HUDEP-2 (cell line): Measurements from ENCODE around the gene TJAP1.

Experiments
- DNase-seq, 76 experiments: peaks; one replicate each; lab custom pipeline; 2025; ENCODE audit not compliant: unreplicated experiment in 76 of 76; lab: John Stamatoyannopoulos, UW

TJAP1 gene

GRCh38 chr6:43477235-43478007, at the start of gene TJAP1:
Gene TJAP1 (plus strand): TSS chr6:43477570. CDS start chr6:43499002, 21,432 bp downstream.
- peak in 73 of 76 experiments; percentile 23 to 97 (median 85) for DNase-seq

DNA sequence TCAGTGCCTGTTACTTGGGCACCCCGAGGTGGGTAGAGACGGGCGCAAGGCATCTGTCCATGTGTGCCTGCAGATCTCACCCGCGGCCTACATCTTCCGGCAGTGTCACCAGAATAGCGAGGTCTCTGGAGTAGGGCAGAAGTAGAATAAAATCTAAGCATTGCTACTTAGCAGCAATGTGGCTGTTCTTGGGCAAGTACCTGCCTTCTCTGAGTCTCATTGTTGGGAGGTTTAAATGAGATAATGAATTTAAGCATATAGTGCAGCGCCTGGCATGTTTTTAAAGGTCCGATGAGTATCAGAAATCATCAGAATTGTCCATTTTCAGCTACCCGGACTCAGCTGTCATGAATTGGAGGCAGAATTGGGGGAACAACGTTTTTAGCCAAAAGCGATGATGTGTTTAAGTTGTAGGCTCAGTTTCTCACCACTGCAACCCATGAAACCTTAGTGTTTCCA, 49.2 kb upstream of the TJAP1 start:
- peak in 11 of 76 experiments; percentile 39 to 67 (median 54) for DNase-seq

GRCh38 chr6:43428874-43429273, 48.5 kb upstream of the TJAP1 start:
- DNase-seq = no peak

DNA sequence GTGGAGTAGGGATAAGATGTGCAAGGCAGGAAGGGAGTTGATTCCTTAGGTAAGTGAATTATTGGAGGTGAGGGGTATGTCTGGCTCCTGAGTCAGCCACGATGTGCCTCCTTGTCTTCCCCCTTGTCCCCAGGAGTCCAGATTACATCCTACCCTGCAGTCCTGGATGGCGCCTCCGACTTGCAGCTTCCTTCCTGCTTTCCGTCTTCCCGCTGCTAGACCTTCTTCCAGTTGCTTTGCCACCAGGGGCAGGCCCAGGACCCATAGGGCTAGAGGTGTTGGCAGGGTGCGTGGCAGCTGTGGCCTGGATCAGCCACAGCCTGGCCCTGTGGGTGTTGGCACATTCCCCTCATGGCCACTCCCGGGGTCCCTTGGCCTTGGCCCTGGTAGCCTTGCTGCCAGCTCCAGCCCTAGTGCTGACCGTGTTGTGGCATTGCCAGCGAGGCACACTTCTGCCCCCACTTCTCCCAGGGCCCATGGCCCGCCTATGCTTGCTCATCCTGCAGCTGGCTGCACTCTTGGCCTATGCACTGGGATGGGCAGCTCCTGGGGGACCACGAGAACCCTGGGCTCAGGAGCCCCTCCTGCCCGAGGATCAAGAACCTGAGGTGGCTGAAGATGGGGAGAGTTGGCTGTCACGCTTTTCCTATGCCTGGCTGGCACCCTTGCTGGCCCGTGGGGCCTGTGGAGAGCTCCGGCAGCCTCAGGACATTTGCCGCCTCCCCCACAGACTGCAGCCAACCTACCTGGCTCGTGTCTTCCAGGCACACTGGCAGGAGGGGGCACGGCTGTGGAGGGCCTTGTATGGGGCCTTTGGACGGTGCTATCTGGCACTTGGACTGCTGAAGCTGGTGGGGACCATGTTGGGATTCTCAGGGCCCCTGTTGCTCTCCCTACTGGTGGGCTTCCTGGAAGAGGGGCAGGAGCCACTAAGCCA, 45.1 kb upstream of the TJAP1 start:
- DNase-seq = no peak

DNA sequence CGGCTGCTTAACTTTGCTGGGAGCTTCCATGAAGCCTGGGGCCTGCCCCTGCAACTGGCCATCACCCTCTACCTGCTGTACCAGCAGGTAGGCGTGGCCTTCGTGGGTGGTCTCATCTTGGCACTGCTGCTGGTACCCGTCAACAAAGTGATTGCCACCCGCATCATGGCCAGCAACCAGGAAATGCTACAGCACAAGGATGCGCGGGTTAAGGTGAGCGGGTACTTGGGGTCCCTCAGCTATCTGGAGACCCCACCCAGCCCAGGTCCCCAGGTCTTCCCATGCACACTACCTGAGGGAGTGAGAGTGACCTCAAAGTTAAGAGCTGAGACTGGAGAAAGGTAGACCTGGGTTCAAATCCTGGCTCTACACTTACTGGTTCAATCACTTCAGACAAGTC, 44.2 kb upstream of the TJAP1 start:
- DNase-seq = no peak

GRCh38 chr6:43434001-43434840, 43.1 kb upstream of the TJAP1 start:
- DNase-seq = no peak

GRCh38 chr6:43434943-43435342, 42.4 kb upstream of the TJAP1 start:
- no peak for DNase-seq

DNA sequence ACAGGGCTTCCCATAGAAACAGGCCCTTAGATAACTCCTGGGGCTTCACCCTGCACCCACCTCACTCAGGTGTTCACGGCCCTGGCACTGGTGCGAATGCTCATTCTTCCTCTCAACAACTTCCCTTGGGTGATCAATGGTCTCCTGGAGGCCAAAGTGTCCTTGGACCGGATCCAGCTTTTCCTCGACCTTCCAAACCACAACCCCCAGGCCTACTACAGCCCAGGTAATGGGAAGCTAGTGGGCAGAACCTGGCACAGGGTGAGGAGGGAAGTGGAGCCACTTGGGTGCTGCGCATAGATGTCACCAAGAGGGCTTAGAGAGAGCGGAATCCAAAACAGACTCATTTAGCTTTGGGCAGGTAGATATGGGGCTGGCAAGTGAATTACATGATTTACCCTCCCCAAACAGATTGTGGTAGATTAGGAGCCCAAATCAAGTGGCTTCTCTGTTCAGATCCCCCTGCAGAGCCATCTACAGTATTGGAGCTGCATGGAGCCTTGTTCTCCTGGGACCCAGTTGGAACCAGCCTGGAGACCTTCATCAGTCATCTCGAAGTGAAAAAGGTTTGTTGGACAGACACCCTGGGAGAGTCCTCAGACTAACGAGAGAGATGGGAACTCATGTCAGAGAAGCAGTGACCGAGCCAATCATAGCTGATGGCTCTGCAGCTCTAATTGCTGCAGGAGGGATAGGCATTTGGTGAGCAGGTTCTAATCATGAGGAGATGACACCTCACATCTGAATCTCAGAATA, 41.5 kb upstream of the TJAP1 start:
- DNase-seq = no peak

- peak in 3 of 76 experiments; percentile 9 to 15 (median 10) for DNase-seq
Measured at GRCh38 chr6:43436577-43437282, 40.6 kb upstream of the TJAP1 start.

DNA sequence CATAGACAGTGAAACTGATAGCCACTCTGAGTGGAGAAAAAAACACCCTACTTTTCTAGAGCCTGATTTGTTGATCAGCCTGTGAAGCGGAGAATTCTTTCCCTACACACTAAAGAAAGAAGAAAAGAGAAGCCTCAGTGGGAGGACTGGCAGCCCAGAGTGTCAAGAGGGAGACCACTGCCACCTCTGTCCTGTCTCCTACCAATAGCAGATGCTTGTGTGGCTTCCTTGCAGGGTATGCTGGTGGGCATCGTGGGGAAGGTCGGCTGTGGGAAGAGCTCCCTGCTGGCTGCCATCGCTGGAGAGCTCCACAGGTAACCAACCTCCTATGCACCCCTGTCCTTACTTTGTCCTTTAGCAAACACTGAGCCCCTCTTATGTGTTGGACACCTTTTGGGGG, 39.7 kb upstream of the TJAP1 start:
- DNase-seq = no peak

- no peak for DNase-seq
Measured at GRCh38 chr6:43442935-43443334, 34.4 kb upstream of the TJAP1 start.

- no peak for DNase-seq
Measured at GRCh38 chr6:43444036-43444435, 33.3 kb upstream of the TJAP1 start.

DNA sequence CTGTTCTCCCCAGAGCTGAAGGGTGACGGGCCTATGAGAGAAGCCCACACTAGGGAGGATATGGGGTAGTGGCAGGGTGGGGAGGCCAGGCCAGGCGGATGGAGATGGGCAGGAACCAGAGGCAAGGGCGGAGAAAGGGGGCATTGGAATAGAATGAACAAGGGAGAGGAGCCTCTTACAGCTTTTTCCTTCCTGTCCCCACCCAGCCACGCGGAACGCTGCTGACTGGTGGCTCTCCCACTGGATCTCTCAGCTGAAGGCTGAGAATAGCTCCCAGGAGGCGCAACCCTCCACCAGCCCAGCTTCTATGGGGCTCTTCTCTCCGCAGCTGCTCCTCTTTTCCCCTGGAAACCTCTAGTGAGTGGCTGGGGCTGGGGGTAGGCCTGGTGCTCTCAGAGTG, 32.8 kb upstream of the TJAP1 start:
- no peak for DNase-seq

GRCh38 chr6:43445576-43445975, 31.8 kb upstream of the TJAP1 start:
- no peak for DNase-seq

GRCh38 chr6:43447604-43448003, 29.8 kb upstream of the TJAP1 start:
- DNase-seq = no peak

- no peak for DNase-seq
Measured at GRCh38 chr6:43448916-43449315, 28.5 kb upstream of the TJAP1 start.

- DNase-seq = no peak
Measured at GRCh38 chr6:43450699-43451131, 26.7 kb upstream of the TJAP1 start.

- no peak for DNase-seq
Measured at GRCh38 chr6:43451348-43451747, 26.0 kb upstream of the TJAP1 start.

GRCh38 chr6:43451939-43452338, 25.4 kb upstream of the TJAP1 start:
- no peak for DNase-seq
